T47D (cell line): Measurements from ENCODE around the gene CYB5D1.

Experiments used
- DNase-seq, 2 experiments: peaks; one replicate each; pipeline versions ENCODE4 v3.0.0 to v3.0.0-alpha.2; 2011 to 2012; ENCODE audit warnings: low read depth in 1 of 2, low spot score in 1 of 2
- JUND ChIP-seq: IDR thresholded peaks from 2 replicates; pipeline ENCODE4 v1.6.1; 2012; ENCODE audit warnings: low read depth
- in situ Hi-C: cut with HindIII; loops from 2 replicates; pipeline ENCODE4 v1.10.0; 2016; ENCODE audit warnings: low sequenced_read_pairs, low pct_unique_long_range_greater_than_20kb

The CYB5D1 gene

GRCh38 chr17:7835814-7836595 is 21.8 kb upstream of the CYB5D1 start:
- in situ Hi-C loops, result no loop called here
- TF ChIP-seq JUND, result no peak
- DNase-seq, result peak in 1 of 2 experiments; percentile 83

- TF ChIP-seq JUND, result peak; percentile 91
- DNase-seq, result peak in 1 of 2 experiments; percentile 95
- in situ Hi-C loops, result no loop called here
Observed at GRCh38 chr17:7836596-7837407, 21.0 kb upstream of the CYB5D1 start.

GRCh38 chr17:7837408-7838088 is 20.3 kb upstream of the CYB5D1 start:
- no peak for TF ChIP-seq JUND
- in situ Hi-C loops, result no loop called here
- DNase-seq, result no peak

GRCh38 chr17:7838090-7839075 is 19.4 kb upstream of the CYB5D1 start:
- TF ChIP-seq JUND, result no peak
- DNase-seq, result peak in 1 of 2 experiments; percentile 78
- in situ Hi-C loops, result no loop called here

GRCh38 chr17:7839190-7839875 is 18.5 kb upstream of the CYB5D1 start:
- peak in 1 of 2 experiments; percentile 49 for DNase-seq
- in situ Hi-C loops, result no loop called here
- no peak for TF ChIP-seq JUND

- TF ChIP-seq JUND, result no peak
- peak in 1 of 2 experiments; percentile 52 for DNase-seq
Observed at GRCh38 chr17:7839876-7840261, 17.9 kb upstream of the CYB5D1 start.

GRCh38 chr17:7840441-7840840 is 17.4 kb upstream of the CYB5D1 start:
- in situ Hi-C loops, result no loop called here
- TF ChIP-seq JUND, result no peak
- no peak for DNase-seq

More at GRCh38 chr17:7839876-7840261, 17.9 kb upstream of the CYB5D1 start:
- in situ Hi-C loops, result no loop called here

GRCh38 chr17:7840875-7841274 is 16.9 kb upstream of the CYB5D1 start:
- no peak for DNase-seq
- no peak for TF ChIP-seq JUND
- in situ Hi-C loops, result no loop called here

GRCh38 chr17:7841396-7841914 is 16.3 kb upstream of the CYB5D1 start:
- peak in 1 of 2 experiments; percentile 75 for DNase-seq
- in situ Hi-C loops, result no loop called here
- TF ChIP-seq JUND, result no peak

GRCh38 chr17:7841915-7842379 is 15.9 kb upstream of the CYB5D1 start:
- in situ Hi-C loops, result no loop called here
- TF ChIP-seq JUND, result no peak
- DNase-seq, result peak in 1 of 2 experiments; percentile 87
